GM23248 (cell line): Measurements from ENCODE around the gene TMEM154. TPM values are rescaled to one million over a fixed set of nuclear protein-coding genes. Genes with fewer than 3 reads are reported as not detected.

ENCODE experiments used
- DNase-seq: peaks from one replicate; pipeline ENCODE4 v3.0.0-alpha.2; 2015
- H2AFZ ChIP-seq: fragments of 200-600 bp; sonication (generic); 2 replicates; pipeline ENCODE4 v1.6.1; 2016; ENCODE audit warnings: antibody characterized with exemption
- H3F3A ChIP-seq: fragments of 200-600 bp; sonication (generic); 2 replicates; pipeline ENCODE4 v1.6.1; 2016; ENCODE audit warnings: mild to moderate bottlenecking, antibody characterized with exemption, mixed run types; ENCODE audit not compliant: insufficient read depth
- H3K27ac ChIP-seq: fragments of 200-600 bp; sonication (generic); 2 replicates; pipeline ENCODE4 v1.5.1; 2016; ENCODE audit warnings: mild to moderate bottlenecking
- H3K27me3 ChIP-seq: fragments of 200-600 bp; sonication (generic); replicated peaks from 2 replicates; pipeline ENCODE4 v1.6.1; 2016; ENCODE audit warnings: mild to moderate bottlenecking; ENCODE audit not compliant: insufficient read depth
- H3K36me3 ChIP-seq: fragments of 200-600 bp; sonication (generic); 2 replicates; pipeline ENCODE4 v1.6.1; 2016; ENCODE audit warnings: low read depth, mild to moderate bottlenecking
- H3K4me1 ChIP-seq: fragments of 200-600 bp; sonication (generic); 2 replicates; pipeline ENCODE4 v1.6.1; 2016; ENCODE audit warnings: mild to moderate bottlenecking; ENCODE audit not compliant: insufficient read depth
- H3K4me2 ChIP-seq: fragments of 200-600 bp; sonication (generic); one replicate; pipeline ENCODE4 v1.6.1; 2016; ENCODE audit warnings: mild to moderate bottlenecking; ENCODE audit not compliant: unreplicated experiment
- H3K4me3 ChIP-seq: fragments of 200-600 bp; sonication (generic); 2 replicates; pipeline ENCODE4 v1.5.1; 2016; ENCODE audit warnings: mild to moderate bottlenecking
- H3K79me2 ChIP-seq: fragments of 200-600 bp; sonication (generic); 2 replicates; pipeline ENCODE4 v1.6.1; 2016; ENCODE audit warnings: mild to moderate bottlenecking; ENCODE audit not compliant: insufficient read depth
- H3K9ac ChIP-seq: fragments of 200-600 bp; sonication (generic); 2 replicates; pipeline ENCODE4 v1.6.1; 2016; ENCODE audit warnings: mild to moderate bottlenecking
- H3K9me2 ChIP-seq: fragments of 200-600 bp; sonication (generic); 2 replicates; pipeline ENCODE4 v1.6.1; 2016; ENCODE audit warnings: mixed run types, mild to moderate bottlenecking, moderate library complexity; ENCODE audit not compliant: insufficient read depth
- H3K9me3 ChIP-seq: fragments of 200-600 bp; sonication (generic); one replicate; pipeline ENCODE4 v1.6.1; 2017; ENCODE audit warnings: low read depth
- H4K20me1 ChIP-seq: fragments of 200-600 bp; sonication (generic); 2 replicates; pipeline ENCODE4 v1.6.0; 2016; ENCODE audit not compliant: insufficient read depth
- EZH2 ChIP-seq: fragments of 200-600 bp; sonication (generic); IDR thresholded peaks from 2 replicates; pipeline ENCODE4 v1.6.1; 2018; ENCODE audit warnings: antibody characterized with exemption, mild to moderate bottlenecking; ENCODE audit not compliant: insufficient read depth, poor library complexity, severe bottlenecking
- EZH2phosphoT487 ChIP-seq: fragments of 200-600 bp; sonication (generic); IDR thresholded peaks from 2 replicates; pipeline ENCODE4 v1.6.1; 2018; ENCODE audit warnings: antibody characterized with exemption, moderate library complexity, mild to moderate bottlenecking, low read depth; ENCODE audit not compliant: insufficient read depth
- WGBS, 2 experiments: methylation state at CpG; one replicate each; pipeline ENCODE4 v1.1.6; 2015 to 2017; ENCODE audit warnings: low lambda C conversion rate in 2 of 2, low coverage in 1 of 2; ENCODE audit errors: missing lambda C conversion rate in 2 of 2; 5-methylcytosine and 5-hydroxymethylcytosine counted together
- in situ Hi-C: fragments of 300-500 bp; cut with MboI; formaldehyde crosslinking; loops from 2 replicates; pipeline ENCODE4 v1.15.0; 2020
- polyA plus RNA-seq: library from polyadenylated mRNA; unstranded; fragments of >200 nt; fragmentation: Nextera tagmentation; extraction: Ambion mirVana; gene quantifications from 2 replicates; pipeline ENCODE4 v1.2.1, GENCODE V29; 2016
- total RNA-seq: library from RNA; depleted of rRNA; stranded (reverse); fragments of >200 nt; shearing (Covaris generic); gene quantifications from 2 replicates; pipeline ENCODE4 v1.2.3, GENCODE V29; 2014

The TMEM154 gene
- total and polyA plus RNA-seq, 2 experiments from 2014 or later: 11.9 to 17.3 TPM

GRCh38 chr4:152605031-152605430 lies 74.8 kb downstream of the TMEM154 start:
- no peak overlapping the region for H2AFZ ChIP-seq
- no peaks in the 10 kb centered on the region for H3K9me3 ChIP-seq
- H3K9me2 ChIP-seq: no peaks in the 10 kb centered on the region
- TF ChIP-seq EZH2phosphoT487 (no peak), EZH2 (no peak)
- 71 to 72% methylated on average over 2 of the region's 2 CpGs for WGBS, 2 experiments
- no peak for DNase-seq
- no peaks in the 10 kb centered on the region for H3K27me3 ChIP-seq
- H3F3A ChIP-seq: peaks cover 13% of the 10 kb centered on the region
- H3K27ac ChIP-seq: no peak overlapping the region
- in situ Hi-C loops: no loop called here
- peaks cover 20% of the 10 kb centered on the region for H3K4me1 ChIP-seq
- no peak overlapping the region for H3K4me3 ChIP-seq
- H3K9ac ChIP-seq: no peak overlapping the region
- no peaks in the 10 kb centered on the region for H4K20me1 ChIP-seq
- no peaks in the 10 kb centered on the region for H3K36me3 ChIP-seq
- H3K79me2 ChIP-seq: no peaks in the 10 kb centered on the region
- H3K4me2 ChIP-seq: no peak overlapping the region

GRCh38 chr4:152601156-152601555 lies 78.6 kb downstream of the TMEM154 start:
- DNase-seq: no peak
- no peaks in the 10 kb centered on the region for H3K79me2 ChIP-seq
- H3K9ac ChIP-seq: no peak overlapping the region
- H3K4me3 ChIP-seq: no peak overlapping the region
- no peaks in the 10 kb centered on the region for H3K27me3 ChIP-seq
- no peak overlapping the region for H2AFZ ChIP-seq
- no peaks in the 10 kb centered on the region for H4K20me1 ChIP-seq
- no peaks in the 10 kb centered on the region for H3K36me3 ChIP-seq
- 74 to 76% methylated on average over 5 of the region's 5 CpGs for WGBS, 2 experiments
- no peaks in the 10 kb centered on the region for H3K9me2 ChIP-seq
- in situ Hi-C loops: no loop called here
- no peak overlapping the region for H3K27ac ChIP-seq
- H3K9me3 ChIP-seq: no peaks in the 10 kb centered on the region
- peaks cover 5% of the 10 kb centered on the region for H3F3A ChIP-seq
- TF ChIP-seq EZH2phosphoT487 (no peak), EZH2 (no peak)
- peaks cover 12% of the 10 kb centered on the region for H3K4me1 ChIP-seq
- H3K4me2 ChIP-seq: no peak overlapping the region

- Histone ChIP-seq H2AFZ (no peak overlapping the region), H3K27ac (no peak overlapping the region), H3K4me1 (no peaks in the 10 kb centered on the region), H4K20me1 (no peaks in the 10 kb centered on the region), H3K9me3 (no peaks in the 10 kb centered on the region), H3K79me2 (no peaks in the 10 kb centered on the region), H3K4me3 (no peak overlapping the region), H3K27me3 (no peaks in the 10 kb centered on the region), H3K4me2 (no peak overlapping the region), H3F3A (no peaks in the 10 kb centered on the region), H3K9ac (no peak overlapping the region), H3K36me3 (no peaks in the 10 kb centered on the region), H3K9me2 (no peaks in the 10 kb centered on the region)
- no peak for DNase-seq
- in situ Hi-C loops: no loop called here
- WGBS, 2 experiments: 4 to 30% methylated on average over 1 of the region's 1 CpG
- TF ChIP-seq EZH2 (no peak), EZH2phosphoT487 (no peak)
Observed at GRCh38 chr4:152599636-152600035, 80.2 kb downstream of the TMEM154 start.

GRCh38 chr4:152599095-152599494 lies 80.7 kb downstream of the TMEM154 start:
- Histone ChIP-seq H3F3A (no peaks in the 10 kb centered on the region), H3K4me2 (no peak overlapping the region), H3K9me2 (no peaks in the 10 kb centered on the region), H3K4me3 (no peak overlapping the region), H3K79me2 (no peaks in the 10 kb centered on the region), H3K4me1 (no peaks in the 10 kb centered on the region), H3K27ac (no peak overlapping the region), H3K27me3 (no peaks in the 10 kb centered on the region), H3K9ac (no peak overlapping the region), H3K36me3 (no peaks in the 10 kb centered on the region), H2AFZ (no peak overlapping the region), H3K9me3 (no peaks in the 10 kb centered on the region), H4K20me1 (no peaks in the 10 kb centered on the region)
- no peak for DNase-seq
- WGBS, 2 experiments: 64 to 66% methylated on average over 6 of the region's 6 CpGs
- in situ Hi-C loops: no loop called here
- TF ChIP-seq EZH2phosphoT487 (no peak), EZH2 (no peak)

- Histone ChIP-seq H3K27ac (no peak overlapping the region), H4K20me1 (no peaks in the 10 kb centered on the region), H3K9me2 (no peaks in the 10 kb centered on the region), H3K79me2 (no peaks in the 10 kb centered on the region), H3K4me2 (no peak overlapping the region), H3K36me3 (no peaks in the 10 kb centered on the region), H3F3A (no peaks in the 10 kb centered on the region), H3K9ac (no peak overlapping the region), H3K4me1 (no peaks in the 10 kb centered on the region), H3K27me3 (no peaks in the 10 kb centered on the region), H3K9me3 (no peaks in the 10 kb centered on the region), H3K4me3 (no peak overlapping the region), H2AFZ (no peak overlapping the region)
- no peak for TF ChIP-seq EZH2phosphoT487
- no peak for TF ChIP-seq EZH2
- DNase-seq: no peak
- in situ Hi-C loops: no loop called here
- 90 to 95% methylated on average over 2 of the region's 2 CpGs for WGBS, 2 experiments
Observed at GRCh38 chr4:152598454-152598853, 81.3 kb downstream of the TMEM154 start.
